ENCODE measurements around the gene MAF.
A peak's percentile ranks its signal among the peaks of the same experiment; 100 is the strongest.

Gene MAF

GRCh38 chr16:79610771-79611170 is 10.2 kb upstream of the MAF start:
- DNase-seq: no peak

GRCh38 chr16:79609861-79610260 is 9.3 kb upstream of the MAF start:
- DNase-seq: no peak

- DNase-seq: no peak
Measured at GRCh38 chr16:79608976-79609375, 8.4 kb upstream of the MAF start.

- DNase-seq: no peak
Measured at GRCh38 chr16:79607587-79607986, 7.0 kb upstream of the MAF start.

GRCh38 chr16:79605999-79606398 is 5.5 kb upstream of the MAF start:
- peak; percentile 25 for DNase-seq

- no peak for DNase-seq
Measured at GRCh38 chr16:79603055-79603454, 2.5 kb upstream of the MAF start.

GRCh38 chr16:79602628-79603014 is 2.1 kb upstream of the MAF start:
- DNase-seq: no peak

GRCh38 chr16:79601931-79602627 is 1.5 kb upstream of the MAF start:
- DNase-seq: peak; percentile 84

- DNase-seq: peak; percentile 19
Measured at GRCh38 chr16:79601092-79601930, 774 bp upstream of the MAF start.

- peak; percentile 43 for DNase-seq
Measured at GRCh38 chr16:79599837-79600637, 500 bp downstream of the MAF start.

- no peak for DNase-seq
Measured at GRCh38 chr16:79599256-79599836, 1.2 kb downstream of the MAF start.

- peak; percentile 37 for DNase-seq
Measured at GRCh38 chr16:79598348-79599181, 2.0 kb downstream of the MAF start.

GRCh38 chr16:79598063-79598347 is 2.5 kb downstream of the MAF start:
- DNase-seq: no peak

- DNase-seq: no peak
Measured at GRCh38 chr16:79597277-79598062, 3.1 kb downstream of the MAF start.

GRCh38 chr16:79595931-79596450 is 4.5 kb downstream of the MAF start:
- no peak for DNase-seq

GRCh38 chr16:79595231-79595641 is 5.3 kb downstream of the MAF start:
- no peak for DNase-seq

- no peak for DNase-seq
Measured at GRCh38 chr16:79593754-79594153, 6.8 kb downstream of the MAF start.

- no peak for DNase-seq
Measured at GRCh38 chr16:79593074-79593531, 7.4 kb downstream of the MAF start.

GRCh38 chr16:79592186-79592585 is 8.4 kb downstream of the MAF start:
- DNase-seq: no peak

- no peak for DNase-seq
Measured at GRCh38 chr16:79589601-79590102, 10.9 kb downstream of the MAF start.

- no peak for DNase-seq
Measured at GRCh38 chr16:79587897-79588296, 12.6 kb downstream of the MAF start.
